ENCODE data around the gene WDR5. TPM values are rescaled to one million over a fixed set of nuclear protein-coding genes. Genes with fewer than 3 reads are reported as not detected.

WDR5 gene
- total and polyA plus RNA-seq, 2 experiments from 2014 or later = 21.0 to 25.9 TPM

DNA sequence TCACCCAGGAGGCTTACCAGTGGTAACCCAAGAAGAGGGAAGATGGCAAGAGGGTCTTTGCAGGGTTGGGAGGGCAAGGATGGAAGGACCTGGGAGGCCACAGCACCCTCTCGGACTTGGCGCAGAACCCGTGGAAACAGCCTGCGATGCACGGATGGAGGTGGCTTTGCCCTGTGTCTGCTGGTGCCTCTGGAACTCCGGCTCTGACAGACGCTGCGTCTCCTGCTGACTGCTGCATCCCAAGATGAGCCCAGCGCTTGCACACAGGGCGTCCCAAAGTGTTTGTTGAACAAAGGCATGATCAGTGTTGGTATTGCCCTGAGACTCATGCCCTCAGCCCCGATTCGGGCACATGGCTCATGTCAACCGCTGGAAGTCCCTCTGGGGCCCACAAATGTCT lies 30.5 kb downstream of the WDR5 start:
- in situ Hi-C loops (cut with MboI) = loop anchor here (10.0 kb wide), 1 partner anchor 258 kb away; no protein-coding TSS in a partner anchor
- Histone ChIP-seq H3K36me3 (ENCODE audit: low read depth) (no peaks in the 10 kb centered on the region), H3K27me3 (replicated peaks; ENCODE audit: insufficient read depth) (no peaks in the 10 kb centered on the region), H3K4me3 (no peak overlapping the region), H3K4me2 (ENCODE audit: unreplicated experiment) (no peak overlapping the region), H3K9ac (no peak overlapping the region), H3K79me2 (ENCODE audit: insufficient read depth) (peaks cover 7% of the 10 kb centered on the region; the same call in 1 of the 2 replicates), H3K9me2 (ENCODE audit: insufficient read depth) (no peaks in the 10 kb centered on the region), H2AFZ (no peak overlapping the region), H3K9me3 (ENCODE audit: low read depth) (no peaks in the 10 kb centered on the region), H3K27ac (no peak overlapping the region), H3K4me1 (ENCODE audit: insufficient read depth) (peaks cover 14% of the 10 kb centered on the region), H4K20me1 (ENCODE audit: insufficient read depth) (no peaks in the 10 kb centered on the region), H3F3A (ENCODE audit: insufficient read depth) (peaks cover 14% of the 10 kb centered on the region)
- 82 to 89% methylated on average over 13 of the region's 13 CpGs for WGBS, 2 experiments (ENCODE audit: low coverage in 1 of 2, low lambda C conversion rate in 2 of 2, missing lambda C conversion rate in 2 of 2)
- DNase-seq = no peak
- TF ChIP-seq EZH2 (IDR thresholded peaks at IDR 0.05; ENCODE audit: insufficient read depth, poor library complexity, severe bottlenecking) = no peak
- no peak for TF ChIP-seq EZH2phosphoT487 (IDR thresholded peaks at IDR 0.05; ENCODE audit: insufficient read depth, low read depth)

DNA sequence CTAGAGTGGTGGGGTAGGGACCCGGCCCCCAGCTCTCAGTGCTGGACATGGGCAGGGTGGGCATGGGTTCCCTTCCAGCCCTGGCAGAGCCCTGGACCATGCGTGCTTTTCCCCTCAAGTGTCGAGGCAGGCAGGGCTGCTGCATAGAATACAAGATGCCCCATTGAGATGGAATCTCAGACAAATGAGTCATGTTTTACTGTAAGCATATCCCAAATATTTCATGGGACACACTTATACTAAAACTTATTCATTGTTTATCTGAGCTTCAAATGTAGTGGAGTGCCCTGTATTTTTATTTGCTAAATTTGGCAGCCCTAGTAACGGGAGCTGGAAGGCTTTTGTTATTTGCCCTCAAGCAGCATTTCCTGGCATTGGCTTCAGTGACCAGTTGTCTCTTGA lies 31.6 kb downstream of the WDR5 start:
- Histone ChIP-seq H3K79me2 (ENCODE audit: insufficient read depth) (peaks cover 7% of the 10 kb centered on the region; the same call in 1 of the 2 replicates), H3K4me2 (ENCODE audit: unreplicated experiment) (no peak overlapping the region), H3K9ac (no peak overlapping the region; the same call in 1 of the 2 replicates), H3K4me3 (no peak overlapping the region), H3K9me3 (ENCODE audit: low read depth) (no peaks in the 10 kb centered on the region), H4K20me1 (ENCODE audit: insufficient read depth) (no peaks in the 10 kb centered on the region), H3K27ac (peak overlapping the region; percentile 64), H3F3A (ENCODE audit: insufficient read depth) (peaks cover 21% of the 10 kb centered on the region), H3K4me1 (ENCODE audit: insufficient read depth) (peaks cover 14% of the 10 kb centered on the region), H2AFZ (no peak overlapping the region), H3K27me3 (replicated peaks; ENCODE audit: insufficient read depth) (no peaks in the 10 kb centered on the region), H3K36me3 (ENCODE audit: low read depth) (no peaks in the 10 kb centered on the region), H3K9me2 (ENCODE audit: insufficient read depth) (no peaks in the 10 kb centered on the region)
- in situ Hi-C loops (cut with MboI) = loop anchor here (10.0 kb wide), 1 partner anchor 257 kb away; no protein-coding TSS in a partner anchor
- WGBS, 2 experiments (ENCODE audit: low coverage in 1 of 2, low lambda C conversion rate in 2 of 2, missing lambda C conversion rate in 2 of 2) = 50 to 52% methylated on average over 4 of the region's 4 CpGs
- TF ChIP-seq EZH2 (IDR thresholded peaks at IDR 0.05; ENCODE audit: insufficient read depth, poor library complexity, severe bottlenecking) (no peak), EZH2phosphoT487 (IDR thresholded peaks at IDR 0.05; ENCODE audit: insufficient read depth, low read depth) (no peak)
- DNase-seq = peak; percentile 71

- H3K4me3 ChIP-seq = no peak overlapping the region
- no peaks in the 10 kb centered on the region for H3K36me3 ChIP-seq (ENCODE audit: low read depth)
- peaks cover 7% of the 10 kb centered on the region; the same call in 1 of the 2 replicates for H3K79me2 ChIP-seq (ENCODE audit: insufficient read depth)
- H3K9me3 ChIP-seq (ENCODE audit: low read depth) = no peaks in the 10 kb centered on the region
- in situ Hi-C loops (cut with MboI) = loop anchor here (10.0 kb wide), 1 partner anchor 256 kb away; no protein-coding TSS in a partner anchor
- peaks cover 16% of the 10 kb centered on the region; the same call in 1 of the 2 replicates for H3F3A ChIP-seq (ENCODE audit: insufficient read depth)
- TF ChIP-seq EZH2phosphoT487 (IDR thresholded peaks at IDR 0.05; ENCODE audit: insufficient read depth, low read depth) = no peak
- no peak for TF ChIP-seq EZH2 (IDR thresholded peaks at IDR 0.05; ENCODE audit: insufficient read depth, poor library complexity, severe bottlenecking)
- H3K4me1 ChIP-seq (ENCODE audit: insufficient read depth) = peaks cover 14% of the 10 kb centered on the region
- no peak overlapping the region for H2AFZ ChIP-seq
- H4K20me1 ChIP-seq (ENCODE audit: insufficient read depth) = no peaks in the 10 kb centered on the region
- 92 to 95% methylated on average over 10 to 11 of the region's 11 CpGs for WGBS, 2 experiments (ENCODE audit: low coverage in 1 of 2, low lambda C conversion rate in 2 of 2, missing lambda C conversion rate in 2 of 2)
- no peak for DNase-seq
- H3K4me2 ChIP-seq (ENCODE audit: unreplicated experiment) = no peak overlapping the region
- no peaks in the 10 kb centered on the region for H3K9me2 ChIP-seq (ENCODE audit: insufficient read depth)
- H3K27me3 ChIP-seq (replicated peaks; ENCODE audit: insufficient read depth) = no peaks in the 10 kb centered on the region
- H3K9ac ChIP-seq = no peak overlapping the region
- H3K27ac ChIP-seq = no peak overlapping the region
Measured at GRCh38 chr9:134168757-134169550, 33.1 kb downstream of the WDR5 start.

DNA sequence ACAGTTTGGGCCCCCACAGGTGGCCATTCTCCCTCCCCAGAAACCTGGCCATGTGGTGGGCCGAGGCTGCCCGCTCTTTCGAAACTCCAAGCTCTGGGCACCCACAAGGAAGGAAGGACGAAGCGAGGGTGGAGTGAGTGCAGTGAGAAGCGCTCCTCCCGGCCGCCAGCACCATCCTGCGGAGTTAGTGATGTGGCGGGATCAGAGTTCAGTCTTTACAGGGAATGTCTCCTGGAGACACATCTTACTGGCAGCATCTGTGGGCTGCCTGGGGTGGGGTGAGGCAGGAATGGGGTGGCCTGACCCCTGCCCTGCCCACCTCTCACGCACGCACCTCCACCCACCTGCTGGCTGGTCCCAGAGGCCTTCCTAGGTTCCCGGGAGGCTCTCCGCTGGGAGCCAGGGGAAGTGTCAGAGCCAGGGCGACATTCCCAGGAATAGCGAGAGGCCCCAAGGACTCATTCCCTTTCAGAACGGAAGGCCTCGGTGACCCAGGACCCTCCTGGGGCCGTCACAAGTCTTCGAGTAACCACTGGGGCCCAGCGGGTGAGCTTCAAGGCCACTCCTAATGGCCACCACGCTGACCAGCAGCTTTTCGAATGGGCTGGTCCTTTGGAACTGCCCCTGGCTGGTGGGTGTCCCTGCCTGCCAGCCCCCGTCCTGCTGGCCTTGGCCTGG lies 34.0 kb downstream of the WDR5 start:
- no peak for DNase-seq
- H3K4me3 ChIP-seq = no peak overlapping the region
- no peaks in the 10 kb centered on the region for H4K20me1 ChIP-seq (ENCODE audit: insufficient read depth)
- no peak overlapping the region for H3K4me2 ChIP-seq (ENCODE audit: unreplicated experiment)
- WGBS, 2 experiments (ENCODE audit: low coverage in 1 of 2, low lambda C conversion rate in 2 of 2, missing lambda C conversion rate in 2 of 2) = 64 to 69% methylated on average over 24 of the region's 24 CpGs
- peaks cover 14% of the 10 kb centered on the region for H3K4me1 ChIP-seq (ENCODE audit: insufficient read depth)
- TF ChIP-seq EZH2phosphoT487 (IDR thresholded peaks at IDR 0.05; ENCODE audit: insufficient read depth, low read depth) (no peak), EZH2 (IDR thresholded peaks at IDR 0.05; ENCODE audit: insufficient read depth, poor library complexity, severe bottlenecking) (no peak)
- H3K9me2 ChIP-seq (ENCODE audit: insufficient read depth) = no peaks in the 10 kb centered on the region
- in situ Hi-C loops (cut with MboI) = loop anchor here (10.0 kb wide), 1 partner anchor 255 kb away; no protein-coding TSS in a partner anchor
- no peak overlapping the region for H3K9ac ChIP-seq
- peaks cover 16% of the 10 kb centered on the region; the same call in 1 of the 2 replicates for H3F3A ChIP-seq (ENCODE audit: insufficient read depth)
- H3K36me3 ChIP-seq (ENCODE audit: low read depth) = no peaks in the 10 kb centered on the region
- H3K79me2 ChIP-seq (ENCODE audit: insufficient read depth) = peaks cover 7% of the 10 kb centered on the region; the same call in 1 of the 2 replicates
- H3K27me3 ChIP-seq (replicated peaks; ENCODE audit: insufficient read depth) = no peaks in the 10 kb centered on the region
- H2AFZ ChIP-seq = no peak overlapping the region
- H3K9me3 ChIP-seq (ENCODE audit: low read depth) = no peaks in the 10 kb centered on the region
- H3K27ac ChIP-seq = no peak overlapping the region

Data from GM23248 (cell line).